ENCODE data around the gene GALNS. TPM values are rescaled to one million over a fixed set of nuclear protein-coding genes. Genes with fewer than 3 reads are reported as not detected.
A peak's percentile ranks its signal among the peaks of the same experiment; 100 is the strongest.

Gene GALNS
- total and polyA plus RNA-seq, 2 of the 13 experiments (the other 11 are each of a cell fraction or from before 2014, with no cell fraction given): 9.2 to 9.8 TPM

- peak; percentile 89 for TF ChIP-seq HOXA5 (CRISPR knock-in tag; IDR thresholded peaks at IDR 0.05)
- no peak; the same call in 1 of the 2 replicates for TF ChIP-seq ZBTB42 (CRISPR knock-in tag; IDR thresholded peaks at IDR 0.05)
- TF ChIP-seq ZNF577 (CRISPR knock-in tag; IDR thresholded peaks at IDR 0.05; ENCODE audit: borderline replicate concordance, low read depth): no peak
- TF ChIP-seq, protein P1, sequence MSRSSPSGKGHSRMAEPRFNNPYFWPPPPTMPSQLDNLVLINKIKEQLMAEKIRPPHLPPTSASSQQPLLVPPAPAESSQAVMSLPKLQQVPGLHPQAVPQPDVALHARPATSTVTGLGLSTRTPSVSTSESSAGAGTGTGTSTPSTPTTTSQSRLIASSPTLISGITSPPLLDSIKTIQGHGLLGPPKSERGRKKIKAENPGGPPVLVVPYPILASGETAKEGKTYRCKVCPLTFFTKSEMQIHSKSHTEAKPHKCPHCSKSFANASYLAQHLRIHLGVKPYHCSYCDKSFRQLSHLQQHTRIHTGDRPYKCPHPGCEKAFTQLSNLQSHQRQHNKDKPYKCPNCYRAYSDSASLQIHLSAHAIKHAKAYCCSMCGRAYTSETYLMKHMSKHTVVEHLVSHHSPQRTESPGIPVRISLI (CRISPR knock-in tag; IDR thresholded peaks at IDR 0.05; ENCODE audit: borderline replicate concordance): no peak
- TF ChIP-seq, protein P2, sequence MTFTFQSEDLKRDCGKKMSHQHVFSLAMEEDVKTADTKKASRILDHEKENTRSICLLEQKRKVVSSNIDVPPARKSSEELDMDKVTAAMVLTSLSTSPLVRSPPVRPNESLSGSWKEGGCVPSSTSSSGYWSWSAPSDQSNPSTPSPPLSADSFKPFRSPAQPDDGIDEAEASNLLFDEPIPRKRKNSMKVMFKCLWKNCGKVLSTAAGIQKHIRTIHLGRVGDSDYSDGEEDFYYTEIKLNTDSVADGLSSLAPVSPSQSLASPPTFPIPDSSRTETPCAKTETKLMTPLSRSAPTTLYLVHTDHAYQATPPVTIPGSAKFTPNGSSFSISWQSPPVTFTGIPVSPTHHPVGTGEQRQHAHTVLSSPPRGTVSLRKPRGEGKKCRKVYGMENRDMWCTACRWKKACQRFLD (CRISPR knock-in tag; IDR thresholded peaks at IDR 0.05; ENCODE audit: borderline replicate concordance): peak; percentile 84
- no peak for TF ChIP-seq NCOR1 (IDR thresholded peaks at IDR 0.05; ENCODE audit: borderline replicate concordance, low read length)
- TF ChIP-seq ZNF746 (CRISPR knock-in tag; IDR thresholded peaks at IDR 0.05): peak; percentile 38; the same call in 1 of the 2 replicates
- 0 out of 2 replicates have a peak, but pooled peaks have one; percentile 12 for TF ChIP-seq CHD2 (IDR thresholded peaks at IDR 0.05; ENCODE audit: low read depth, low read length)
- peak; percentile 48; the same call in 1 of the 2 replicates for TF ChIP-seq ZNF703 (CRISPR knock-in tag; IDR thresholded peaks at IDR 0.05; ENCODE audit: borderline replicate concordance)
- TF ChIP-seq MED13 (CRISPR knock-in tag; IDR thresholded peaks at IDR 0.05): 0 out of 2 replicates have a peak, but pooled peaks have one; percentile 56
- TF ChIP-seq, protein P3, sequence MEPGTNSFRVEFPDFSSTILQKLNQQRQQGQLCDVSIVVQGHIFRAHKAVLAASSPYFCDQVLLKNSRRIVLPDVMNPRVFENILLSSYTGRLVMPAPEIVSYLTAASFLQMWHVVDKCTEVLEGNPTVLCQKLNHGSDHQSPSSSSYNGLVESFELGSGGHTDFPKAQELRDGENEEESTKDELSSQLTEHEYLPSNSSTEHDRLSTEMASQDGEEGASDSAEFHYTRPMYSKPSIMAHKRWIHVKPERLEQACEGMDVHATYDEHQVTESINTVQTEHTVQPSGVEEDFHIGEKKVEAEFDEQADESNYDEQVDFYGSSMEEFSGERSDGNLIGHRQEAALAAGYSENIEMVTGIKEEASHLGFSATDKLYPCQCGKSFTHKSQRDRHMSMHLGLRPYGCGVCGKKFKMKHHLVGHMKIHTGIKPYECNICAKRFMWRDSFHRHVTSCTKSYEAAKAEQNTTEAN (CRISPR knock-in tag; conservative IDR thresholded peaks at IDR 0.05): peak; percentile 67
- no peak for TF ChIP-seq HMGXB3 (CRISPR knock-in tag; IDR thresholded peaks at IDR 0.05; ENCODE audit: borderline replicate concordance)
- TF ChIP-seq ZFX (CRISPR knock-in tag; IDR thresholded peaks at IDR 0.05; ENCODE audit: low read depth): peak; percentile 89
- TF ChIP-seq TSC22D2 (CRISPR knock-in tag; IDR thresholded peaks at IDR 0.05; ENCODE audit: borderline replicate concordance): no peak
- TF ChIP-seq, protein P4, sequence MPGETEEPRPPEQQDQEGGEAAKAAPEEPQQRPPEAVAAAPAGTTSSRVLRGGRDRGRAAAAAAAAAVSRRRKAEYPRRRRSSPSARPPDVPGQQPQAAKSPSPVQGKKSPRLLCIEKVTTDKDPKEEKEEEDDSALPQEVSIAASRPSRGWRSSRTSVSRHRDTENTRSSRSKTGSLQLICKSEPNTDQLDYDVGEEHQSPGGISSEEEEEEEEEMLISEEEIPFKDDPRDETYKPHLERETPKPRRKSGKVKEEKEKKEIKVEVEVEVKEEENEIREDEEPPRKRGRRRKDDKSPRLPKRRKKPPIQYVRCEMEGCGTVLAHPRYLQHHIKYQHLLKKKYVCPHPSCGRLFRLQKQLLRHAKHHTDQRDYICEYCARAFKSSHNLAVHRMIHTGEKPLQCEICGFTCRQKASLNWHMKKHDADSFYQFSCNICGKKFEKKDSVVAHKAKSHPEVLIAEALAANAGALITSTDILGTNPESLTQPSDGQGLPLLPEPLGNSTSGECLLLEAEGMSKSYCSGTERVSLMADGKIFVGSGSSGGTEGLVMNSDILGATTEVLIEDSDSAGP (CRISPR knock-in tag; IDR thresholded peaks at IDR 0.05; ENCODE audit: borderline replicate concordance): peak; percentile 45
- no peak for TF ChIP-seq NR1H2 (CRISPR knock-in tag; IDR thresholded peaks at IDR 0.05; ENCODE audit: borderline replicate concordance, low read depth)
- peak; percentile 69 for TF ChIP-seq MYPOP (CRISPR knock-in tag; IDR thresholded peaks at IDR 0.05)
These were observed 53.3 kb downstream of the GALNS start, which contains the start of gene CDT1 (continued) for GRCh38 chr16:88803264-88803987.
